A673 (cell line): Measurements from ENCODE around the gene C17orf113.

Experiments used
- CTCF ChIP-seq: fragments of 300-800, 200-600 bp; sonication (generic); conservative IDR thresholded peaks from 2 replicates; pipeline ENCODE4 v1.5.1; 2017; ENCODE audit warnings: low read depth, mild to moderate bottlenecking, antibody characterized with exemption, low read length, moderate library complexity, mixed read lengths
- EZH2 ChIP-seq: fragments of 200-600 bp; sonication (generic); IDR thresholded peaks from 2 replicates; pipeline ENCODE4 v1.6.1; 2017; ENCODE audit warnings: borderline replicate concordance, low read depth, mild to moderate bottlenecking, mixed read lengths, antibody characterized with exemption, low read length; ENCODE audit not compliant: poor library complexity, severe bottlenecking

GRCh38 chr17:42028791-42029127 is 21.6 kb downstream of the C17orf113 start:
- TF ChIP-seq CTCF, result no peak
- TF ChIP-seq EZH2, result no peak
